ENCODE measurements around the gene KLHDC3. TPM values are rescaled to one million over a fixed set of nuclear protein-coding genes. Genes with fewer than 3 reads are reported as not detected.

The KLHDC3 gene
- total and polyA plus RNA-seq, 9 of the 15 experiments (the other 6 are each of a cell fraction or from before 2014, with no cell fraction given), result 4.5 to 171 (median 107) TPM

DNA sequence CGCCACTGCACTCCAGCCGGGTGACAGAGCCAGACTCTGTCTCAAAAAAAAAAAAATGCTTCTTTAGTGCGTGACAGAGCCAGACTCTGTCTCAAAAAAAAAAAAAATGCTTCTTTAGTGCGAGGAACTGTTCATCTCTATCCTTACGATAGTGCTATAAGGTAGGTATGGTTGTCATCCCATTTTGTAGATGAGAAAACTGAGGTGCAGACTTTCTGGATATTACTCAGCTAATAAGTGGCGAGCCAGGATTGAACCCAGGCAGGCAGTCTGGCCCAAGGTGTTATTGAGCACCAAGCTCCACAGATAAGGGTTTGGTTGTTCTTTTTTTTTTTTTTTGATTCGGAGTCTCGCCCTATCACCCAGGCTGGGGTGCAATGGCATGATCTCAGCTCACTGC is 12.2 kb upstream of the KLHDC3 start:
- ChIA-PET POLR2A (interaction anchor here (0.7 kb wide), 1 partner anchor 642 kb away, joined by 4 read pairs; no protein-coding TSS in a partner anchor), CTCF (ENCODE audit: low intra/inter-chr PET ratio) (no interaction called here)
- intact Hi-C loops (cut with micrococcal nuclease), result no loop called here
- Histone ChIP-seq H3K27me3 (ENCODE audit: control insufficient read depth in 2 of 2, insufficient read depth in 2 of 2, low read length in 2 of 2) (no peaks in the 10 kb centered on the region), H3K27ac (ENCODE audit: extremely low read depth, low read depth, low read length) (no peak overlapping the region), H3K36me3 (ENCODE audit: control insufficient read depth, insufficient read depth, low read length) (peaks cover 10% of the 10 kb centered on the region; the same call in 2 of the 3 replicates), H2AFZ (ENCODE audit: low read depth, low read length) (no peak overlapping the region), H3K9ac (ENCODE audit: insufficient read depth in 1 of 2, low read depth in 2 of 2, low read length in 2 of 2) (no peak overlapping the region), H3K9me1 (ENCODE audit: control insufficient read depth, insufficient read depth, low read length) (no peaks in the 10 kb centered on the region), H3K79me2 (ENCODE audit: control insufficient read depth, insufficient read depth, low read length) (no peaks in the 10 kb centered on the region), H3K9me3 (replicated peaks; ENCODE audit: control insufficient read depth, insufficient read depth, low read depth, low read length) (no peaks in the 10 kb centered on the region), H4K20me1 (replicated peaks; ENCODE audit: control insufficient read depth, insufficient read depth, low read length) (no peaks in the 10 kb centered on the region), H3K4me3 (no peak overlapping the region), H3K4me2 (ENCODE audit: insufficient read depth, low read length) (no peak overlapping the region), H3K4me1 (replicated peaks in 1 of 2; ENCODE audit: control insufficient read depth in 2 of 2, insufficient read depth in 2 of 2, low read length in 2 of 2) (no peaks in the 10 kb centered on the region)
- FAIRE-seq (no peak), DNase-seq (ENCODE audit: extremely low read depth in 1 of 4, low spot score in 3 of 4) (no peak), ATAC-seq (no peak)
- TF ChIP-seq ADNP (tag; IDR thresholded peaks at IDR 0.05) (peak; percentile 61; the same call in 1 of the 2 replicates), NFRKB (IDR thresholded peaks at IDR 0.05; ENCODE audit: low read depth) (no peak), RBM25 (IDR thresholded peaks at IDR 0.05; ENCODE audit: low read depth, low read length, severe bottlenecking) (peak; percentile 58), KDM1A (IDR thresholded peaks at IDR 0.05) (peak; percentile 37 to 42; a peak in 2 of 4 replicates), RCOR1 (IDR thresholded peaks at IDR 0.05; ENCODE audit: borderline replicate concordance in 1 of 2, low read depth in 2 of 2, low read length in 2 of 2) (0 out of 4 replicates have a peak, but pooled peaks of 1 of the 2 experiments have one; percentile 40), BCOR (IDR thresholded peaks at IDR 0.05) (peak; percentile 87), ZNF785 (CRISPR knock-in tag; IDR thresholded peaks at IDR 0.05) (no peak)
- 84% methylated on average over 6 of the region's 8 CpGs for WGBS (ENCODE audit: insufficient coverage, low coverage, missing lambda C conversion rate)
- BruUV-seq (replicated peaks), result no TSS peak
- in situ Hi-C loops (cut with MboI), result no loop called here

DNA sequence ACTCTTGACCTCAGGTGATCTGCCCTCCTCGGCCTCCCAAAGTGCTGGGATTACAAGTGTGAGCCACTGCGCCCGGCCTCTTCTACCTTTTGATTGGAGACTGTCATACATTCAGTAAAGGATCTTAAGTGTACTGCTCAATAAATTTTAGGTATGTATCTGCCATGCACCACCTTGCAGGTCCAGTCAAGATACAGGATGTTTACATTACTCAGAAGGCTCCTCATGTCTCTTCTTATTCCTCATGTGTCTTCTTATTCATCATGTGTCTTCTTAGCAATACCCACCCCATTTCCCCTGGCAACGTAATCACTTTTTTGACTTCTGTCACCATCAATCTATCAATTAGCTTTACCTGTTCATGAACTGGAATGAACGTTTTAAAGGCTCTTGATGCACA is 8.2 kb upstream of the KLHDC3 start:
- H3K4me1 ChIP-seq (replicated peaks in 1 of 2; ENCODE audit: control insufficient read depth in 2 of 2, insufficient read depth in 2 of 2, low read length in 2 of 2), result no peaks in the 10 kb centered on the region; a peak in 1 of 5 replicates
- H3K79me2 ChIP-seq (ENCODE audit: control insufficient read depth, insufficient read depth, low read length), result no peaks in the 10 kb centered on the region
- in situ Hi-C loops (cut with MboI) (no loop called here), intact Hi-C loops (cut with micrococcal nuclease) (no loop called here)
- WGBS (ENCODE audit: insufficient coverage, low coverage, missing lambda C conversion rate), result 85% methylated on average over 5 of the region's 5 CpGs
- peaks cover 50% of the 10 kb centered on the region for H3K36me3 ChIP-seq (ENCODE audit: control insufficient read depth, insufficient read depth, low read length)
- H4K20me1 ChIP-seq (replicated peaks; ENCODE audit: control insufficient read depth, insufficient read depth, low read length), result no peaks in the 10 kb centered on the region
- DNase-seq (ENCODE audit: extremely low read depth in 1 of 4, low spot score in 3 of 4) (no peak), FAIRE-seq (no peak), ATAC-seq (no peak)
- no peak overlapping the region for H3K9ac ChIP-seq (ENCODE audit: insufficient read depth in 1 of 2, low read depth in 2 of 2, low read length in 2 of 2)
- H3K27ac ChIP-seq (ENCODE audit: extremely low read depth, low read depth, low read length), result no peak overlapping the region
- ChIA-PET CTCF (ENCODE audit: low intra/inter-chr PET ratio) (no interaction called here), POLR2A (interaction anchor here (0.6 to 1.2 kb wide), 3 partner anchors 9 to 31 kb away, joined by 3 to 9 read pairs (median 3); no protein-coding TSS in a partner anchor)
- H3K4me3 ChIP-seq, result no peak overlapping the region
- no peaks in the 10 kb centered on the region for H3K9me1 ChIP-seq (ENCODE audit: control insufficient read depth, insufficient read depth, low read length)
- no TSS peak for BruUV-seq (replicated peaks)
- H3K9me3 ChIP-seq (replicated peaks; ENCODE audit: control insufficient read depth, insufficient read depth, low read depth, low read length), result no peaks in the 10 kb centered on the region
- H2AFZ ChIP-seq (ENCODE audit: low read depth, low read length), result no peak overlapping the region
- no peak overlapping the region for H3K4me2 ChIP-seq (ENCODE audit: insufficient read depth, low read length)
- H3K27me3 ChIP-seq (ENCODE audit: control insufficient read depth in 2 of 2, insufficient read depth in 2 of 2, low read length in 2 of 2), result no peaks in the 10 kb centered on the region
- no peak for TF ChIP-seq MXD1 (CRISPR knock-in tag; IDR thresholded peaks at IDR 0.05; ENCODE audit: borderline replicate concordance, poor library complexity, severe bottlenecking)
- TF ChIP-seq BRCA1 (IDR thresholded peaks at IDR 0.05), result no peak
- no peak for TF ChIP-seq BRCA1 (CRISPR knock-in tag; IDR thresholded peaks at IDR 0.05)
- TF ChIP-seq ZBTB7A (IDR thresholded peaks at IDR 0.05; ENCODE audit: borderline replicate concordance, control insufficient read depth, low read depth, low read length), result no peak
- no peak for TF ChIP-seq WHSC1 (IDR thresholded peaks at IDR 0.05; ENCODE audit: low read length)
- TF ChIP-seq SRF (CRISPR knock-in tag; IDR thresholded peaks at IDR 0.05), result no peak
